Stimulated activated CD4-positive, alpha-beta T cell treated with anti-CD3 and anti-CD28 coated beads, Interleukin-4, amount 100 ng/mL, for 4 hours (primary cell): ENCODE data around the gene OR11H6.
"Not testable (repeated sequence)": the region's sequence is repeated elsewhere in the genome, so short reads cannot be mapped to it uniquely, and the experiment has no call there.

Source experiments
- DNase-seq, 2 experiments: peaks; one replicate each; pipeline ENCODE4 v3.0.0-alpha.2; 2020

The OR11H6 gene

DNA sequence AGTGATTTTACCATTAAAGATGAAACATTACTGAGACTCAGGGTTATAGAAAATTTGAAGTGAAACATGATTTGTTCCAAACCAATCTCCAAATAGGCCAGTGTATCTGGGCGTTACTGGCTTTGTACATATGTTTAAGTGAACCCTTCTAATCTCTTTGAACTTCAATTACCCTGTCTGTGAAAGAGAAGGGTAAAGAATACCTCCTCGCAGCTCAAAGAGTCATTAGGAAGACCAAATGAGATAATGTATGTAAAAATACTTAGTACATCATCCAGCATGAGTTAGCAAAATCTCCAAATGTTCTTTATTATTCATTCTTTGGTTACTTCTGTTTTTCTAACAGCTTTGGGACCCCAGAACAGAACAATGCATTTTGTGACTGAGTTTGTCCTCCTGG is at the start of gene OR11H6:
TSS of gene OR11H6 (plus strand) at position 301 of the 400 bp plus-strand sequence. CDS start at position 301, 0 bp downstream.
- no peak for DNase-seq

GRCh38 chr14:20174205-20174604 is 49.3 kb upstream of the OR11H6 start:
- not testable (repeated sequence) for DNase-seq

DNA sequence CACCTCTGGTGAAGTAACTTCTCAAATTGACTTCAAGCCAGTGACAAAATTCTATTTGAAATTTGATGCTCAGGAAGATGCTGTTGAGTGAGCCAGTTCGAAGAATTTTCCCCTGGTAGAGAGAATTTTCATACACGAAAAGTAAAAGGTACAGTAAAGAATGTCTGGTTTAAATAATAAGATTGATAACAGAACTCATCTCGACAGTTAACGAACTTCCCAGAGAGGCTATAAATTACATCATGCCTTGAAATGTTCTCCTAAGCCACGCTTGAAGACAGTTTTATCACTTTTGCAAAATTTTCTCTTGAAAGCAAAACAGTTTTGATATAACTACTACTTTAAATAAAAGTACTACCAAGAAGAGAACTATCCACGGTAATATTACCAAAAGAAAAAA is 47.2 kb upstream of the OR11H6 start:
- no peak for DNase-seq

DNA sequence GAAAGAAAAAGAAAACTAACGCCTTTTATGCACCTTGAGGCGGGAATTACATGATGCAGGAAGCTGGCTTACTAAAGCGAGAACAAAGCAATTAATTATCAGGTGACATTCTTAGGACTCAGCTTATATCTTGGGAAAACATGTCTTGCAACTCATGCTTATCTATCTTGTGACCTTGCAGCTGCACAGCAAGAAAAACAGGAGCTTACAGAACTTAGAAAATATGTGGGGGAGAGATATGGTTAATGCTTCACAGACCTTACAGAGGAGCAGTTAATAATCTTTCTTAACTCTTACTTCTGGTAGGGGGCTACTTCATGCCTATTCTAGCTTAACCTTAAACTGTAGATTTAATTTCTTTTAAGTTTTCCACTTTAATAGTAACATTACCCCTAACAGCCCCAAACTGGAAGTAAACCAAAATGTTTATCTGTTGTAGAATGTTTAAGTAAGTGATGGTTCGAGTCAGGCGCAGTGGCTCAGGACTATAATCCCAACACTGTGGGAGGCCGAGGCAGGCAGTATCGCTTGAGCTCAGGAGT is 46.0 kb upstream of the OR11H6 start:
- DNase-seq, result no peak

- DNase-seq, result no peak
Observed at GRCh38 chr14:20179218-20179617, 44.3 kb upstream of the OR11H6 start.

DNA sequence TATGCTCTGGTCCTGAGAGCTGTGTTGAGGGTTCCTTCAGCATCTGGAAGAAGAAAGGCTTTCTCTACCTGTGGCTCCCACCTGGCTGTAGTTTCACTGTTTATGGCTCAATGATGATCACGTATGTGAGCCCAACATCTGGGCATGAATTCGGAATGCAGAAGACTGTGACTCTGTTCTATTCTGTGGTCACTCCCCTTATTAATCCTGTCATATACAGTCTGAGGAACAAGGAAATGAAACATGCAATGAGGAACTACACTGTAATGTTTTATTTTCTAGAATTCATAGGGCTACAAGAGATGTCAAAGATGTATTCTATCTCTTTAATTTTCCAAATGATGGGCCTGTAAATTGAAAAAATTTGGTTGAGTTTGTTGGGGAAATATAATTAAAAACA is 43.6 kb upstream of the OR11H6 start:
- no peak for DNase-seq

- no peak for DNase-seq
Observed at GRCh38 chr14:20180486-20180885, 43.0 kb upstream of the OR11H6 start.

- no peak for DNase-seq
Observed at GRCh38 chr14:20184181-20184580, 39.3 kb upstream of the OR11H6 start.

GRCh38 chr14:20190596-20190995 is 32.9 kb upstream of the OR11H6 start, which contains the start of gene OR11G2:
TSS of gene OR11G2 (plus strand) at chr14:20190896. CDS start at chr14:20197438, 6,542 bp downstream.
- DNase-seq, result no peak

DNA sequence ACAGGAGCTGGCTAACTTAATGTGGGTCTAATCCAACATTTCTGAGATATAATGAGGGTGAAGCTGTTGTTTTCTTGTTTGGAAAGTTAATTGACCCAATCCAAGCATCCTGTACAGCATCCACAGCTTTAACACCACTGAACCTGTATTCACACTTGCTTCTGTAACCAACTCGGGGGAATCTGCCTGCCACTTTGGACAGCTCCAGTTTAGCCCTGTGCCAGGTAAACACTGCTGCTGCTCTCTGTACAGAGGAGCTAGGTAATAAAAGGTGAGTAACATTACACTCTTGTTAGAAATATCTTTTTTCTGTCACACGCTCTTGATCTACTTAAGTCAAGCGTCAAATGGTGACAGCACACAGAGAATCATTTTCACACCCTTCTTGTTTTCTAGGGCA is 32.1 kb upstream of the OR11H6 start:
- no peak for DNase-seq

- no peak for DNase-seq
Observed at GRCh38 chr14:20194101-20194500, 29.4 kb upstream of the OR11H6 start.

DNA sequence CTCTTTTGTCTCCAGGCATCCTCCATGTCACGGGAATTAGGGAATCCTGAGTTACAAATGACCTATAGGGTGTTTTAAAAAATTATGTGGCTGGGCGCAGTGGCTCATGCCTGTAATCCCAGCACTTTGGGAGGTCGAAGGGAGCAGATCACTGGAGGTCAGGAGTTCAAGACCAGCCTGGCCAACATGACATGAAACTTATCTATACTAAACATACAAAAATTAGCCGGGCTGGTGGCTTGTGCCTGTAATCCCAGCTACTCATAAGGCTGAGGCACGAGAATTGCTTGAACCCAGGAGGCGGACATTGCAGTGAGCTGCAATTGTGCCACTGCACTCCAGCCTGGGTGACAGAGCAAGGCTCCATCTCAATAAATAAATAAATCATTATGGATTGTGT is 28.3 kb upstream of the OR11H6 start:
- DNase-seq, result not testable (repeated sequence)

DNA sequence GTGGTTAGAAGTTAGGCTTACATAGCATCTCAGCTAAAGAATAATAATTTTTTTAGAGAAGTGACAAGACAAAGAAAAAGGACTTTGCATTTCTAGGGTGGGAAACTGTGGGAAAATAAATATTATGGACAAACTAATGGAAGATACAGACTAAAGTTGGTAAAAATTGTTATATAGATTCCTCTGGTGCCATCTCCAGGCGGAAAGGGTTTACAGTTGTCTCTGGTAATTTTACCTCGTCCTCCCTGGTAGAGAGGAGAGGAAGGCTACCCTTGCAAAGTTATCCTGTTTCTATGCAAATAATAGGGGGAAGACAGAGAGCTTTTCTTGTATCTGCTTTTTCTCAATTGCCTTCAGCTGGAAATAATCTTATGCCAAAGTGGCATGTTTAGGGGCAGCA is 27.6 kb upstream of the OR11H6 start:
- no peak for DNase-seq

GRCh38 chr14:20197459-20197858 is 26.1 kb upstream of the OR11H6 start:
- DNase-seq, result no peak

- DNase-seq, result no peak
Observed at GRCh38 chr14:20198991-20199390, 24.5 kb upstream of the OR11H6 start.

DNA sequence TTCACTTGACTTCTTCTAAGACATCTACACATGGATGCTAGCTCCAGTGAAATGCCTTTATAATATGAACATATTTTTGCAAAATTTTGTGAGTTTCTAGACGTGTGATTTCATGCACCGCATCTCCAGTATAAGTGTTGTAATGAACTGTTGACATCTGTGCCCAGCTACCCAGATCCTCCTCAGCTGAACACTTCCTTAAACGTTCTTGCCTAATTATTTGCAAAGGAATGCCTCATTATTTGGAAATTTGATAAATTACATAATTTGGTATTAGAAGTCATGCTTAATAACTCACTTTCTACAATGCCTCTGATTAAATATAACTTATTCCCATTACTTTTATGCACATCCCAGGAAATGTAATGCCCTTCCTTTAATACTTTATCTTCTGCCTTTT is 18.8 kb upstream of the OR11H6 start:
- DNase-seq, result no peak

DNA sequence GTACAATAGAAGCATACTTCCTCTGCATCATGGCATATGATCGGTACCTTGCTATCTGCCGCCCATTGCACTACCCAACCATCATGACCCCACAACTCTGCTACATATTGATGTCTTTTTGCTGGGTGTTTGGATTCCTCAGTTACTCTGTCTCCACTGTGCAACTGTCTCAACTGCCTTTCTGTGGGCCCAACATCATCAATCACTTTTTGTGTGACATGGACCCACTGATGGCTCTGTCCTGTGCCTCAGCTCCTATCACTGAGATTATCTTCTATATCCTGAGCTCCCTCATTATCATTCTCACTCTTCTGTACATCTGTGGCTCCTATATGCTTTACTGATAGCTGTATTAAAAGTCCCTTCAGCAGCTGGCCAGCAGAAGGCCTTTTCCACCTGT is 13.9 kb upstream of the OR11H6 start:
- DNase-seq, result no peak

GRCh38 chr14:20212406-20212805 is 11.1 kb upstream of the OR11H6 start:
- not testable (repeated sequence) for DNase-seq

GRCh38 chr14:20215196-20215595 is 8.3 kb upstream of the OR11H6 start:
- DNase-seq, result no peak

- no peak for DNase-seq
Observed at GRCh38 chr14:20219033-20219432, 4.5 kb upstream of the OR11H6 start.

DNA sequence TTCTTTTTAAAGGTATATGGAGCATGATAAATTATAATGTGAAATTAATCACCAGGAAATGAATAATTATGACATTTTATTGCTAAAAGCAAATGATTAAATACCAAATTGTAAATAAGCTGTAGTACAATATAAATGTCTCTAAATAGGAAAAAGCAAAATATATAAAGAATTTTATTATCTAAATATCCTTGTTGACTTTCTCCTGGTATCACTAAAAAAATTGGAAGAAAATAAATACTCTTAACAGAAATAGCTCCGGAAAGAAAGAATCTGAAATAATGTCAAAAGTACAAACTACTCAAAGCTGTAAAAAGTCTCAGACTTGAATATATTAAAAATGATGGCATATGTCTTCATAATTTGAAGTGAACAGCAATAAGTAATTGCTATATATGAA is 5.2 kb downstream of the OR11H6 start, which contains the start of gene OR11H7:
TSS of gene OR11H7 (plus strand) at position 301 of the 400 bp plus-strand sequence.
- DNase-seq, result no peak

DNA sequence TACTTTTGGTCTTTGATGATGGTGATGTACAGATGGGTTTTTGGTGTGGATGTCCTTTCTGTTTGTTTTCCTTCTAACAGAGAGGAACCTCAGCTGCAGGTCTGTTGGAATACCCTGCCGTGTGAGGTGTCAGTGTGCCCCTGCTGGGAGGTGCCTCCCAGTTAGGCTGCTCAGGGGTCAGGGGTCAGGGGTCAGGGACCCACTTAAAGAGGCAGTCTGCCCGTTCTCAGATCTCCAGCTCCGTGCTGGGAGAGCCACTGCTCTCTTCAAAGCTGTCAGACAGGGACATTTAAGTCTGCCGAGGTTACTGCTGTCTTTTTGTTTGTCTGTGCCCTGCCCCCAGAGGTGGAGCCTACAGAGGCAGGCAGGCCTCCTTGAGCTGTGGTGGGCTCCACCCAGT is 11.9 kb downstream of the OR11H6 start:
- DNase-seq, result not testable (repeated sequence)

GRCh38 chr14:20247646-20248246 is 24.2 kb downstream of the OR11H6 start:
- DNase-seq, result no peak

- DNase-seq, result no peak
Observed at GRCh38 chr14:20262642-20263128, 39.2 kb downstream of the OR11H6 start.

- DNase-seq, result not testable (repeated sequence)
Observed at GRCh38 chr14:20264361-20264760, 40.9 kb downstream of the OR11H6 start.
